ENCODE measurements around the gene PGA5.
"Not testable (repeated sequence)": the region's sequence is repeated elsewhere in the genome, so short reads cannot be mapped to it uniquely, and the experiment has no call there.

DNA sequence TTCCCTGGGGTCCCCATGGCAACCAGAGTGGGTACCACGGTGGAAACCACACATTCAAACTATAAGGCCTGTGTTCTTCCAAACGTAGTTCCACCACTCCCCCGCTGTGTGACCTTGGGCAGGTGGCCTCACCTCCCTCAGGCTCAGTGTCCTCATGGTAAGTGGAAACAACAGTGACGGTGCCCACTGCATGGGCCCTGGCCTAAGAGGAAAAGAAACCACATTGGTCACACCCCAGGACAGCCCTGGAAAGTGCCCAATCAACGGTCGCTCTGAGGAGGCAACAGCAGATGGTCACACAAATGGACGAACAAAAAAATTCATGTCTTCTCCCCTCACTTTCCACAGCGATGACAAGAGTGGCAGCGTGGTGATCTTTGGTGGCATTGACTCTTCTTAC lies 7.1 kb downstream of the PGA5 start:
- TF ChIP-seq, protein P1, sequence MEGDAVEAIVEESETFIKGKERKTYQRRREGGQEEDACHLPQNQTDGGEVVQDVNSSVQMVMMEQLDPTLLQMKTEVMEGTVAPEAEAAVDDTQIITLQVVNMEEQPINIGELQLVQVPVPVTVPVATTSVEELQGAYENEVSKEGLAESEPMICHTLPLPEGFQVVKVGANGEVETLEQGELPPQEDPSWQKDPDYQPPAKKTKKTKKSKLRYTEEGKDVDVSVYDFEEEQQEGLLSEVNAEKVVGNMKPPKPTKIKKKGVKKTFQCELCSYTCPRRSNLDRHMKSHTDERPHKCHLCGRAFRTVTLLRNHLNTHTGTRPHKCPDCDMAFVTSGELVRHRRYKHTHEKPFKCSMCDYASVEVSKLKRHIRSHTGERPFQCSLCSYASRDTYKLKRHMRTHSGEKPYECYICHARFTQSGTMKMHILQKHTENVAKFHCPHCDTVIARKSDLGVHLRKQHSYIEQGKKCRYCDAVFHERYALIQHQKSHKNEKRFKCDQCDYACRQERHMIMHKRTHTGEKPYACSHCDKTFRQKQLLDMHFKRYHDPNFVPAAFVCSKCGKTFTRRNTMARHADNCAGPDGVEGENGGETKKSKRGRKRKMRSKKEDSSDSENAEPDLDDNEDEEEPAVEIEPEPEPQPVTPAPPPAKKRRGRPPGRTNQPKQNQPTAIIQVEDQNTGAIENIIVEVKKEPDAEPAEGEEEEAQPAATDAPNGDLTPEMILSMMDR (IDR thresholded peaks at IDR 0.05): not testable (repeated sequence)
- TF ChIP-seq POLR2A (IDR thresholded peaks at IDR 0.05): not testable (repeated sequence)

All from adrenal gland (tissue), 5 donors.